Skin of body (tissue), 2 donors: Measurements from ENCODE around the gene SLC2A1. TPM values are rescaled to one million over a fixed set of nuclear protein-coding genes. Genes with fewer than 3 reads are reported as not detected.

Experiments
- DNase-seq: peaks from one replicate; lab custom pipeline; 2025; lab: John Stamatoyannopoulos, UW
- total RNA-seq: library from RNA; depleted of rRNA; stranded (reverse); fragments of >200 nt; gene quantifications from one replicate; pipeline ENCODE4 v1.2.3, GENCODE V29; 2014

SLC2A1 gene
- total RNA-seq: 76.7 TPM

GRCh38 chr1:42958488-42959319, at the start of gene SLC2A1:
Gene SLC2A1, minus strand, starts transcription at chr1:42958868. Its CDS starts 217 bp downstream, at chr1:42958651.
- DNase-seq: peak; percentile 86

GRCh38 chr1:43007377-43008114, 48.9 kb upstream of the SLC2A1 start:
- DNase-seq: no peak

- DNase-seq: no peak
Observed at GRCh38 chr1:43005460-43006361, 47.0 kb upstream of the SLC2A1 start.

GRCh38 chr1:43004587-43005459, 46.2 kb upstream of the SLC2A1 start:
- DNase-seq: no peak

GRCh38 chr1:43002766-43003165, 44.1 kb upstream of the SLC2A1 start:
- no peak for DNase-seq

GRCh38 chr1:43002116-43002515, 43.4 kb upstream of the SLC2A1 start:
- no peak for DNase-seq

- DNase-seq: no peak
Observed at GRCh38 chr1:43001434-43001833, 42.8 kb upstream of the SLC2A1 start.

GRCh38 chr1:43000271-43000670, 41.6 kb upstream of the SLC2A1 start:
- no peak for DNase-seq

GRCh38 chr1:42999308-42999707, 40.6 kb upstream of the SLC2A1 start:
- no peak for DNase-seq

- DNase-seq: no peak
Observed at GRCh38 chr1:42998386-42998785, 39.7 kb upstream of the SLC2A1 start.

- DNase-seq: no peak
Observed at GRCh38 chr1:42996384-42996970, 37.8 kb upstream of the SLC2A1 start.

- no peak for DNase-seq
Observed at GRCh38 chr1:42993502-42994136, 35.0 kb upstream of the SLC2A1 start.

- no peak for DNase-seq
Observed at GRCh38 chr1:42992054-42992571, 33.4 kb upstream of the SLC2A1 start.

GRCh38 chr1:42990757-42991346, 32.2 kb upstream of the SLC2A1 start:
- no peak for DNase-seq

GRCh38 chr1:42983693-42984092, 25.0 kb upstream of the SLC2A1 start:
- peak; percentile 26 for DNase-seq

GRCh38 chr1:42983253-42983652, 24.6 kb upstream of the SLC2A1 start:
- no peak for DNase-seq

GRCh38 chr1:42982641-42983040, 24.0 kb upstream of the SLC2A1 start:
- DNase-seq: no peak

- no peak for DNase-seq
Observed at GRCh38 chr1:42981871-42982270, 23.2 kb upstream of the SLC2A1 start.

- DNase-seq: no peak
Observed at GRCh38 chr1:42981255-42981805, 22.7 kb upstream of the SLC2A1 start.
